Measurements from ENCODE around the gene IL31. TPM values are rescaled to one million over a fixed set of nuclear protein-coding genes. Genes with fewer than 3 reads are reported as not detected.

The IL31 gene
- total RNA-seq, 2 donors from 2014 or later, result not detected

GRCh38 chr12:122124370-122124769 is 49.7 kb downstream of the IL31 start:
- WGBS, 2 donors, result 60 to 73% methylated on average over 4 to 8 of the region's 14 CpGs
- H3K27ac ChIP-seq, result no peak overlapping the region
- no peak overlapping the region for H3K4me3 ChIP-seq
- no peaks in the 10 kb centered on the region for H3K27me3 ChIP-seq
- DNase-seq (no peak), ATAC-seq (no peak)
- TF ChIP-seq POLR2A (IDR thresholded peaks at IDR 0.05) (no peak), CTCF (IDR thresholded peaks at IDR 0.05) (no peak)
- intact Hi-C loops (cut with DNase I), result loop anchor here (2.0 kb wide), 1 partner anchor 70 kb away; no protein-coding TSS in a partner anchor
- peaks cover 8 to 16% of the 10 kb centered on the region in 2 donors for H3K36me3 ChIP-seq (replicated peaks in 1 of 2; ENCODE audit: insufficient read depth in 1 of 2, low read depth in 2 of 2)
- peaks cover 44% of the 10 kb centered on the region for H3K4me1 ChIP-seq
- no peaks in the 10 kb centered on the region for H3K9me3 ChIP-seq

GRCh38 chr12:122123761-122124145 is 50.3 kb downstream of the IL31 start:
- ATAC-seq (no peak), DNase-seq (no peak)
- Histone ChIP-seq H3K27me3 (no peaks in the 10 kb centered on the region), H3K9me3 (no peaks in the 10 kb centered on the region), H3K27ac (peak overlapping the region in 2 of 4 donors; percentile 35 to 44), H3K36me3 (replicated peaks in 1 of 2; ENCODE audit: insufficient read depth in 1 of 2, low read depth in 2 of 2) (peaks cover 4 to 10% of the 10 kb centered on the region in 2 donors), H3K4me3 (no peak overlapping the region), H3K4me1 (peaks cover 44% of the 10 kb centered on the region)
- TF ChIP-seq CTCF (IDR thresholded peaks at IDR 0.05) (no peak), POLR2A (IDR thresholded peaks at IDR 0.05) (no peak)
- 71 to 75% methylated on average over 9 of the region's 9 CpGs for WGBS, 2 donors
- intact Hi-C loops (cut with DNase I), result loop anchor here (2.0 kb wide), 1 partner anchor 69 kb away; no protein-coding TSS in a partner anchor

- no peak for TF ChIP-seq POLR2A (IDR thresholded peaks at IDR 0.05)
- TF ChIP-seq CTCF (IDR thresholded peaks at IDR 0.05), result peak; percentile 61 to 84 (median 77)
These were observed 50.8 kb downstream of the IL31 start for GRCh38 chr12:122123051-122123760.

More at GRCh38 chr12:122123051-122123760, 50.8 kb downstream of the IL31 start:
- 17% methylated on average over 21 to 22 of the region's 22 CpGs for WGBS, 2 donors
- peak; percentile 65 for ATAC-seq
- H3K27ac ChIP-seq, result peak overlapping the region in 3 of 4 donors; percentile 44 to 49 (median 49)
- H3K36me3 ChIP-seq (replicated peaks in 1 of 2; ENCODE audit: insufficient read depth in 1 of 2, low read depth in 2 of 2), result peaks cover 4 to 6% of the 10 kb centered on the region in 2 donors
- H3K4me3 ChIP-seq, result no peak overlapping the region
- no peaks in the 10 kb centered on the region for H3K9me3 ChIP-seq
- H3K4me1 ChIP-seq, result peaks cover 45% of the 10 kb centered on the region
- peak; percentile 74 to 80 (median 76) for DNase-seq
- H3K27me3 ChIP-seq, result no peaks in the 10 kb centered on the region
- intact Hi-C loops (cut with DNase I), result no loop called here

Small RNA genes lying within 50 kb of the gene (small RNA-seq; reads per million reads assigned to genes)
- not detected for gene DIABLO

Other genes with a start within 250 kb of the IL31 start
- gene BCL7A, start 152.3 kb downstream of the IL31 start, total RNA-seq, result 10 to 100 TPM; 19.1 to 25.2 TPM
- 10 to 100 TPM; 43.6 to 84.0 TPM for gene MLXIP, start 95.5 kb downstream of the IL31 start, total RNA-seq
- 1 to 10 TPM in 1 of 2 donors, not detected in 1; 2.3 TPM for gene LRRC43, start 8.9 kb upstream of the IL31 start, total RNA-seq
- gene B3GNT4, start 29.5 kb upstream of the IL31 start, total RNA-seq, result not detected
- 10 to 100 TPM; 15.8 to 28.3 TPM for gene DIABLO, start 51.8 kb upstream of the IL31 start, total RNA-seq
- gene VPS33A, start 92.3 kb upstream of the IL31 start, total RNA-seq, result 1 to 10 TPM; 7.3 to 9.9 TPM
- 10 to 100 TPM; 41.2 to 89.0 TPM for gene CLIP1, start 248.4 kb upstream of the IL31 start, total RNA-seq